HepG2 (cell line): ENCODE measurements around the gene SMAD7. TPM values are rescaled to one million over a fixed set of nuclear protein-coding genes. Genes with fewer than 3 reads are reported as not detected.

ENCODE experiments used
- AHR ChIP-seq: IDR thresholded peaks from 2 replicates; pipeline ENCODE4 v1.6.1; 2018; ENCODE audit warnings: missing genetic modification reagents, missing compliant biosample characterization
- ATAD3A ChIP-seq: sonication (generic); formaldehyde crosslinking; IDR thresholded peaks from 2 replicates; pipeline ENCODE4 v1.4.0; 2020; ENCODE audit warnings: missing genetic modification reagents
- ATF1 ChIP-seq: IDR thresholded peaks from 2 replicates; pipeline ENCODE4 v1.6.1; 2016; ENCODE audit warnings: mild to moderate bottlenecking, control low read depth
- CREB1 ChIP-seq, 2 experiments: fragments of 450-650 bp in 1 of 2; IDR thresholded peaks; 2 replicates each; pipeline ENCODE4 v1.6.1; 2016 to 2017; ENCODE audit warnings: control low read depth in 1 of 2, mild to moderate bottlenecking in 1 of 2, missing compliant biosample characterization in 1 of 2, missing genetic modification characterization in 1 of 2
- HES4 ChIP-seq: sonication (generic); formaldehyde crosslinking; IDR thresholded peaks from 2 replicates; pipeline ENCODE4 v1.9.0; 2021; ENCODE audit warnings: mild to moderate bottlenecking, missing genetic modification reagents, borderline replicate concordance
- KLF12 ChIP-seq: sonication (generic); formaldehyde crosslinking; IDR thresholded peaks from 2 replicates; pipeline ENCODE4 v1.4.0; 2020; ENCODE audit warnings: missing genetic modification reagents, borderline replicate concordance
- MED1 ChIP-seq: sonication (generic); formaldehyde crosslinking; IDR thresholded peaks from 2 replicates; pipeline ENCODE4 v1.4.0; 2020; ENCODE audit warnings: missing genetic modification reagents
- MYNN ChIP-seq: sonication (generic); formaldehyde crosslinking; IDR thresholded peaks from 2 replicates; pipeline ENCODE4 v1.4.0; 2020; ENCODE audit warnings: mild to moderate bottlenecking, low read depth, missing genetic modification reagents
- TRIM24 ChIP-seq: sonication (generic); formaldehyde crosslinking; IDR thresholded peaks from 2 replicates; pipeline ENCODE4 v1.8.0; 2022; ENCODE audit warnings: mild to moderate bottlenecking, missing genetic modification reagents
- ZBTB44 ChIP-seq: sonication (generic); formaldehyde crosslinking; IDR thresholded peaks from 2 replicates; pipeline ENCODE4 v1.4.0; 2020; ENCODE audit warnings: missing genetic modification reagents
- ZNF335 ChIP-seq: sonication (generic); formaldehyde crosslinking; IDR thresholded peaks from 2 replicates; pipeline ENCODE4 v1.4.0; 2020; ENCODE audit warnings: missing genetic modification reagents
- ZNF430 ChIP-seq: sonication (generic); formaldehyde crosslinking; IDR thresholded peaks from 2 replicates; pipeline ENCODE4 v1.9.0; 2021; ENCODE audit warnings: mild to moderate bottlenecking, missing genetic modification reagents
- ZNF724P ChIP-seq: sonication (generic); formaldehyde crosslinking; IDR thresholded peaks from 2 replicates; pipeline ENCODE4 v1.8.0; 2022; ENCODE audit warnings: missing genetic modification reagents, borderline replicate concordance
- polyA plus RNA-seq, 8 experiments: library from polyadenylated mRNA; depleted of rRNA in 3 of 8; stranded (reverse) in 7 of 8; unstranded in 1 of 8; fragments of >200 nt; fragmentation: Illumina TruSeq in 4 of 8; extraction: Trizol in 4 of 8; gene quantifications; 2 replicates each; pipeline versions ENCODE4 v1.2.1 to v1.2.3, GENCODE V29; 2011 to 2016; ENCODE audit warnings: low read depth in 4 of 8, missing spikeins in 1 of 8, mixed read lengths in 1 of 8; ENCODE audit not compliant: insufficient read depth in 1 of 8
- total RNA-seq, 5 experiments: library from RNA; depleted of rRNA; stranded (reverse); fragments of >200 nt; fragmentation: Illumina TruSeq; extraction: Trizol; gene quantifications; 2 replicates each; pipeline ENCODE4 v1.2.3, GENCODE V29; 2016; ENCODE audit warnings: low read depth in 1 of 5
- TF ChIP-seq, protein P1 (sequence below): sonication (generic); formaldehyde crosslinking; IDR thresholded peaks from 2 replicates; pipeline ENCODE4 v1.5.0; 2020; ENCODE audit warnings: missing genetic modification reagents
- TF ChIP-seq, protein P2 (sequence below): sonication (generic); formaldehyde crosslinking; IDR thresholded peaks from 2 replicates; pipeline ENCODE4; 2020; ENCODE audit warnings: missing genetic modification reagents, mild to moderate bottlenecking, borderline replicate concordance
- TF ChIP-seq, protein P3 (sequence below): sonication (generic); formaldehyde crosslinking; IDR thresholded peaks from 2 replicates; pipeline ENCODE4 v1.5.1; 2020; ENCODE audit warnings: missing genetic modification reagents, mild to moderate bottlenecking, borderline replicate concordance
- TF ChIP-seq, protein P4 (sequence below): sonication (generic); formaldehyde crosslinking; IDR thresholded peaks from 2 replicates; pipeline ENCODE4 v1.4.0; 2020; ENCODE audit warnings: missing genetic modification reagents
- TF ChIP-seq, protein P5 (sequence below): sonication (generic); formaldehyde crosslinking; IDR thresholded peaks from 2 replicates; pipeline ENCODE4 v1.5.0; 2020; ENCODE audit warnings: mild to moderate bottlenecking, missing genetic modification reagents

Gene SMAD7
- total and polyA plus RNA-seq, 2 of the 13 experiments (the other 11 are each of a cell fraction or from before 2014, with no cell fraction given), result 17.4 to 24.7 TPM

GRCh38 chr18:48949050-48949605 lies 1.6 kb downstream of the SMAD7 start (continued):
- TF ChIP-seq TRIM24 (CRISPR knock-in tag) (no peak), ZNF724P (CRISPR knock-in tag) (no peak), MED1 (CRISPR knock-in tag) (no peak), AHR (no peak), HES4 (CRISPR knock-in tag) (peak; percentile 67; the same call in 1 of the 2 replicates), ZNF430 (CRISPR knock-in tag) (no peak), ATAD3A (CRISPR knock-in tag) (no peak), KLF12 (CRISPR knock-in tag) (no peak), ZBTB44 (CRISPR knock-in tag) (no peak), MYNN (CRISPR knock-in tag) (no peak), ZNF335 (CRISPR knock-in tag) (no peak), ATF1 (CRISPR knock-in tag) (no peak), CREB1 (IDR thresholded peaks at IDR 0.05) (no peak), CREB1 (CRISPR knock-in tag; IDR thresholded peaks at IDR 0.05) (0 out of 2 replicates have a peak, but pooled peaks have one; percentile 34)
- TF ChIP-seq, protein P1, sequence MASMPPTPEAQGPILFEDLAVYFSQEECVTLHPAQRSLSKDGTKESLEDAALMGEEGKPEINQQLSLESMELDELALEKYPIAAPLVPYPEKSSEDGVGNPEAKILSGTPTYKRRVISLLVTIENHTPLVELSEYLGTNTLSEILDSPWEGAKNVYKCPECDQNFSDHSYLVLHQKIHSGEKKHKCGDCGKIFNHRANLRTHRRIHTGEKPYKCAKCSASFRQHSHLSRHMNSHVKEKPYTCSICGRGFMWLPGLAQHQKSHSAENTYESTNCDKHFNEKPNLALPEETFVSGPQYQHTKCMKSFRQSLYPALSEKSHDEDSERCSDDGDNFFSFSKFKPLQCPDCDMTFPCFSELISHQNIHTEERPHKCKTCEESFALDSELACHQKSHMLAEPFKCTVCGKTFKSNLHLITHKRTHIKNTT (CRISPR knock-in tag), result no peak
- TF ChIP-seq, protein P2, sequence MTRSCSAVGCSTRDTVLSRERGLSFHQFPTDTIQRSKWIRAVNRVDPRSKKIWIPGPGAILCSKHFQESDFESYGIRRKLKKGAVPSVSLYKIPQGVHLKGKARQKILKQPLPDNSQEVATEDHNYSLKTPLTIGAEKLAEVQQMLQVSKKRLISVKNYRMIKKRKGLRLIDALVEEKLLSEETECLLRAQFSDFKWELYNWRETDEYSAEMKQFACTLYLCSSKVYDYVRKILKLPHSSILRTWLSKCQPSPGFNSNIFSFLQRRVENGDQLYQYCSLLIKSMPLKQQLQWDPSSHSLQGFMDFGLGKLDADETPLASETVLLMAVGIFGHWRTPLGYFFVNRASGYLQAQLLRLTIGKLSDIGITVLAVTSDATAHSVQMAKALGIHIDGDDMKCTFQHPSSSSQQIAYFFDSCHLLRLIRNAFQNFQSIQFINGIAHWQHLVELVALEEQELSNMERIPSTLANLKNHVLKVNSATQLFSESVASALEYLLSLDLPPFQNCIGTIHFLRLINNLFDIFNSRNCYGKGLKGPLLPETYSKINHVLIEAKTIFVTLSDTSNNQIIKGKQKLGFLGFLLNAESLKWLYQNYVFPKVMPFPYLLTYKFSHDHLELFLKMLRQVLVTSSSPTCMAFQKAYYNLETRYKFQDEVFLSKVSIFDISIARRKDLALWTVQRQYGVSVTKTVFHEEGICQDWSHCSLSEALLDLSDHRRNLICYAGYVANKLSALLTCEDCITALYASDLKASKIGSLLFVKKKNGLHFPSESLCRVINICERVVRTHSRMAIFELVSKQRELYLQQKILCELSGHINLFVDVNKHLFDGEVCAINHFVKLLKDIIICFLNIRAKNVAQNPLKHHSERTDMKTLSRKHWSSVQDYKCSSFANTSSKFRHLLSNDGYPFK (CRISPR knock-in tag), result 0 out of 2 replicates have a peak, but pooled peaks have one; percentile 11
- TF ChIP-seq, protein P3, sequence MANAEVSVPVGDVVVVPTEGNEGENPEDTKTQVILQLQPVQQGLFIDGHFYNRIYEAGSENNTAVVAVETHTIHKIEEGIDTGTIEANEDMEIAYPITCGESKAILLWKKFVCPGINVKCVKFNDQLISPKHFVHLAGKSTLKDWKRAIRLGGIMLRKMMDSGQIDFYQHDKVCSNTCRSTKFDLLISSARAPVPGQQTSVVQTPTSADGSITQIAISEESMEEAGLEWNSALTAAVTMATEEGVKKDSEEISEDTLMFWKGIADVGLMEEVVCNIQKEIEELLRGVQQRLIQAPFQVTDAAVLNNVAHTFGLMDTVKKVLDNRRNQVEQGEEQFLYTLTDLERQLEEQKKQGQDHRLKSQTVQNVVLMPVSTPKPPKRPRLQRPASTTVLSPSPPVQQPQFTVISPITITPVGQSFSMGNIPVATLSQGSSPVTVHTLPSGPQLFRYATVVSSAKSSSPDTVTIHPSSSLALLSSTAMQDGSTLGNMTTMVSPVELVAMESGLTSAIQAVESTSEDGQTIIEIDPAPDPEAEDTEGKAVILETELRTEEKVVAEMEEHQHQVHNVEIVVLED (CRISPR knock-in tag), result 0 out of 2 replicates have a peak, but pooled peaks have one; percentile 1
- TF ChIP-seq, protein P4, sequence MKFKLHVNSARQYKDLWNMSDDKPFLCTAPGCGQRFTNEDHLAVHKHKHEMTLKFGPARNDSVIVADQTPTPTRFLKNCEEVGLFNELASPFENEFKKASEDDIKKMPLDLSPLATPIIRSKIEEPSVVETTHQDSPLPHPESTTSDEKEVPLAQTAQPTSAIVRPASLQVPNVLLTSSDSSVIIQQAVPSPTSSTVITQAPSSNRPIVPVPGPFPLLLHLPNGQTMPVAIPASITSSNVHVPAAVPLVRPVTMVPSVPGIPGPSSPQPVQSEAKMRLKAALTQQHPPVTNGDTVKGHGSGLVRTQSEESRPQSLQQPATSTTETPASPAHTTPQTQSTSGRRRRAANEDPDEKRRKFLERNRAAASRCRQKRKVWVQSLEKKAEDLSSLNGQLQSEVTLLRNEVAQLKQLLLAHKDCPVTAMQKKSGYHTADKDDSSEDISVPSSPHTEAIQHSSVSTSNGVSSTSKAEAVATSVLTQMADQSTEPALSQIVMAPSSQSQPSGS (CRISPR knock-in tag), result no peak
- TF ChIP-seq, protein P5, sequence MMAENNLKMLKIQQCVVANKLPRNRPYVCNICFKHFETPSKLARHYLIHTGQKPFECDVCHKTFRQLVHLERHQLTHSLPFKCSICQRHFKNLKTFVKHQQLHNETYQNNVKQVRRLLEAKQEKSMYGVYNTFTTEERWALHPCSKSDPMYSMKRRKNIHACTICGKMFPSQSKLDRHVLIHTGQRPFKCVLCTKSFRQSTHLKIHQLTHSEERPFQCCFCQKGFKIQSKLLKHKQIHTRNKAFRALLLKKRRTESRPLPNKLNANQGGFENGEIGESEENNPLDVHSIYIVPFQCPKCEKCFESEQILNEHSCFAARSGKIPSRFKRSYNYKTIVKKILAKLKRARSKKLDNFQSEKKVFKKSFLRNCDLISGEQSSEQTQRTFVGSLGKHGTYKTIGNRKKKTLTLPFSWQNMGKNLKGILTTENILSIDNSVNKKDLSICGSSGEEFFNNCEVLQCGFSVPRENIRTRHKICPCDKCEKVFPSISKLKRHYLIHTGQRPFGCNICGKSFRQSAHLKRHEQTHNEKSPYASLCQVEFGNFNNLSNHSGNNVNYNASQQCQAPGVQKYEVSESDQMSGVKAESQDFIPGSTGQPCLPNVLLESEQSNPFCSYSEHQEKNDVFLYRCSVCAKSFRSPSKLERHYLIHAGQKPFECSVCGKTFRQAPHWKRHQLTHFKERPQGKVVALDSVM, result no peak
